ENCODE measurements around the gene PLEKHG2. TPM values are rescaled to one million over a fixed set of nuclear protein-coding genes. Genes with fewer than 3 reads are reported as not detected.

The PLEKHG2 gene
- total and polyA plus RNA-seq, 9 of the 15 experiments (the other 6 are each of a cell fraction or from before 2014, with no cell fraction given), result 0.98 to 45.7 (median 9.8) TPM

DNA sequence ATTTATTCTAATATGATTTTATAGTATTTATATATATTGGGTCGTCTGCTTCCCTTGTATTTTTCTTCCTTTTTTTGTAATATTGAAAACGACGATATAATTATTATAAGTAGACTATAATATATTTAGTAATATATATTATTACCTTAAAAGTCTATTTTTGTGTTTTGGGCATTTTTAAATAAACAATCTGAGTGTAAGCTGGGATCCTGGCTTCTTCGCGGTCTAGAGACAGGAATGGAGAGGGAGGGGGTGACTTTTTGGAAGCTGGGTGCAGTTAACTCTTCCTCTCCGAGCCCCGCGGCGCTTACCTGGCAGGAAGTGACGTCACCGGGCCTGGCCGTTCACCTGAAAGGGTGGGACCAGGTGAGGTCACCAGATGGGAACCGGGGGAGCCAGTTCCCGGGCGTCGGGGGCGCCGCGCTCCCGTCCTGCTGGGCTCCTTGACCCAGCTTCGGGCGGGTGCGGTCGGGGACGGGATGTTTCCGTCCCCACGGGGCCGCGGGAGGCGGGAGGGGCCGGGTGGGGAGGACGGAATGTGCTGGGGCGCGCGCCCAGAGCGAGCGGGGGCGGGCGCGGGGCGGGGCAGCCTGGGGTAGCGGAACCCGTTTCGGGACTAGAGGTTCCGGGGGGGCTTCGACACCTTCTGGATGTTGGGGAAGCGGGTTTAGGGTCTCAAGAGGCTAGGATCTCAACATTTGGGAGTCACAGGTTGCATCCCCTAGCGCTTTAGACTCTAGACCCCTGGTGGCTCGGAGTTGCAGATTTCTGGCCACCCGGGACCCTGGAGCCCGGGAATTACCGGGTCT is 3.1 kb upstream of the PLEKHG2 start (continued):
- TF ChIP-seq ZNF586 (CRISPR knock-in tag; conservative IDR thresholded peaks at IDR 0.05) (no peak), KHSRP (IDR thresholded peaks at IDR 0.05) (peak; percentile 55), ZNF184 (CRISPR knock-in tag; IDR thresholded peaks at IDR 0.05) (no peak), OTX1 (CRISPR knock-in tag; IDR thresholded peaks at IDR 0.05) (no peak), FOXM1 (IDR thresholded peaks at IDR 0.05; ENCODE audit: low read depth) (no peak), FOXM1 (CRISPR knock-in tag; IDR thresholded peaks at IDR 0.05; ENCODE audit: low read depth) (no peak), BHLHE40 (IDR thresholded peaks at IDR 0.05; ENCODE audit: low read length) (0 out of 2 replicates have a peak, but pooled peaks have one; percentile 14), GATAD2A (IDR thresholded peaks at IDR 0.05) (peak; percentile 60), ZFP30 (CRISPR knock-in tag; IDR thresholded peaks at IDR 0.05; ENCODE audit: borderline replicate concordance) (no peak), CAMTA2 (CRISPR knock-in tag; conservative IDR thresholded peaks at IDR 0.05) (no peak), ZSCAN29 (IDR thresholded peaks at IDR 0.05) (no peak), HMG20A (CRISPR knock-in tag; conservative IDR thresholded peaks at IDR 0.05) (no peak), ZBTB1 (CRISPR knock-in tag; IDR thresholded peaks at IDR 0.05; ENCODE audit: borderline replicate concordance, low read depth) (no peak), CHCHD3 (CRISPR knock-in tag; IDR thresholded peaks at IDR 0.05) (no peak)
- TF ChIP-seq, protein P1, sequence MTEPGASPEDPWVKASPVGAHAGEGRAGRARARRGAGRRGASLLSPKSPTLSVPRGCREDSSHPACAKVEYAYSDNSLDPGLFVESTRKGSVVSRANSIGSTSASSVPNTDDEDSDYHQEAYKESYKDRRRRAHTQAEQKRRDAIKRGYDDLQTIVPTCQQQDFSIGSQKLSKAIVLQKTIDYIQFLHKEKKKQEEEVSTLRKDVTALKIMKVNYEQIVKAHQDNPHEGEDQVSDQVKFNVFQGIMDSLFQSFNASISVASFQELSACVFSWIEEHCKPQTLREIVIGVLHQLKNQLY (CRISPR knock-in tag; conservative IDR thresholded peaks at IDR 0.05), result 0 out of 4 replicates have a peak, but pooled peaks of 1 of the 2 experiments have one; percentile 37
- TF ChIP-seq, protein P2, sequence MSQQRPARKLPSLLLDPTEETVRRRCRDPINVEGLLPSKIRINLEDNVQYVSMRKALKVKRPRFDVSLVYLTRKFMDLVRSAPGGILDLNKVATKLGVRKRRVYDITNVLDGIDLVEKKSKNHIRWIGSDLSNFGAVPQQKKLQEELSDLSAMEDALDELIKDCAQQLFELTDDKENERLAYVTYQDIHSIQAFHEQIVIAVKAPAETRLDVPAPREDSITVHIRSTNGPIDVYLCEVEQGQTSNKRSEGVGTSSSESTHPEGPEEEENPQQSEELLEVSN (IDR thresholded peaks at IDR 0.05; ENCODE audit: borderline replicate concordance in 1 of 2, extremely low read depth in 1 of 2, insufficient read depth in 1 of 2, insufficient read length in 1 of 2, low read depth in 1 of 2, low read length in 1 of 2, poor library complexity in 1 of 2, severe bottlenecking in 1 of 2), result peak in 1 of 2 experiments; percentile 51
- TF ChIP-seq, protein P3, sequence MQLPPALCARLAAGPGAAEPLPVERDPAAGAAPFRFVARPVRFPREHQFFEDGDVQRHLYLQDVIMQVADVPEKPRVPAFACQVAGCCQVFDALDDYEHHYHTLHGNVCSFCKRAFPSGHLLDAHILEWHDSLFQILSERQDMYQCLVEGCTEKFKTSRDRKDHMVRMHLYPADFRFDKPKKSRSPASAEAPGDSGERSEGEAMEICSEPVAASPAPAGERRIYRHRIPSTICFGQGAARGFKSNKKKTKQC (CRISPR knock-in tag; IDR thresholded peaks at IDR 0.05), result no peak
- TF ChIP-seq, protein P4, sequence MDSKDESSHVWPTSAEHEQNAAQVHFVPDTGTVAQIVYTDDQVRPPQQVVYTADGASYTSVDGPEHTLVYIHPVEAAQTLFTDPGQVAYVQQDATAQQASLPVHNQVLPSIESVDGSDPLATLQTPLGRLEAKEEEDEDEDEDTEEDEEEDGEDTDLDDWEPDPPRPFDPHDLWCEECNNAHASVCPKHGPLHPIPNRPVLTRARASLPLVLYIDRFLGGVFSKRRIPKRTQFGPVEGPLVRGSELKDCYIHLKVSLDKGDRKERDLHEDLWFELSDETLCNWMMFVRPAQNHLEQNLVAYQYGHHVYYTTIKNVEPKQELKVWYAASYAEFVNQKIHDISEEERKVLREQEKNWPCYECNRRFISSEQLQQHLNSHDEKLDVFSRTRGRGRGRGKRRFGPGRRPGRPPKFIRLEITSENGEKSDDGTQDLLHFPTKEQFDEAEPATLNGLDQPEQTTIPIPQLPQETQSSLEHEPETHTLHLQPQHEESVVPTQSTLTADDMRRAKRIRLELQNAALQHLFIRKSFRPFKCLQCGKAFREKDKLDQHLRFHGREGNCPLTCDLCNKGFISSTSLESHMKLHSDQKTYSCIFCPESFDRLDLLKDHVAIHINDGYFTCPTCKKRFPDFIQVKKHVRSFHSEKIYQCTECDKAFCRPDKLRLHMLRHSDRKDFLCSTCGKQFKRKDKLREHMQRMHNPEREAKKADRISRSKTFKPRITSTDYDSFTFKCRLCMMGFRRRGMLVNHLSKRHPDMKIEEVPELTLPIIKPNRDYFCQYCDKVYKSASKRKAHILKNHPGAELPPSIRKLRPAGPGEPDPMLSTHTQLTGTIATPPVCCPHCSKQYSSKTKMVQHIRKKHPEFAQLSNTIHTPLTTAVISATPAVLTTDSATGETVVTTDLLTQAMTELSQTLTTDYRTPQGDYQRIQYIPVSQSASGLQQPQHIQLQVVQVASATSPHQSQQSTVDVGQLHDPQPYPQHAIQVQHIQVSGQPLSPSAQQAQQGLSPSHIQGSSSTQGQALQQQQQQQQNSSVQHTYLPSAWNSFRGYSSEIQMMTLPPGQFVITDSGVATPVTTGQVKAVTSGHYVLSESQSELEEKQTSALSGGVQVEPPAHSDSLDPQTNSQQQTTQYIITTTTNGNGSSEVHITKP (IDR thresholded peaks at IDR 0.05; ENCODE audit: partially characterized antibody), result no peak
